Duodenal mucosa (tissue), 2 donors: Measurements from ENCODE around the gene IQCF5.

Experiments used
- H3K27ac ChIP-seq: one replicate; pipeline ENCODE4 v1.7.0; 2013; ENCODE audit warnings: low read depth, low read length
- H3K27me3 ChIP-seq, 2 donors: one replicate each; pipeline ENCODE4 v1.7.0; 2013; ENCODE audit warnings: low read length in 2 of 2, control low read depth in 1 of 2; ENCODE audit not compliant: insufficient read depth in 2 of 2, control insufficient read depth in 1 of 2
- H3K36me3 ChIP-seq, 2 donors: one replicate each; pipeline ENCODE4 v1.7.0; 2013; ENCODE audit warnings: low read length in 2 of 2, control low read depth in 1 of 2; ENCODE audit not compliant: insufficient read depth in 2 of 2, control insufficient read depth in 1 of 2
- H3K4me1 ChIP-seq, 2 donors: one replicate each; pipeline ENCODE4 v1.7.0; 2013; ENCODE audit warnings: low read length in 2 of 2, control low read depth in 1 of 2; ENCODE audit not compliant: insufficient read depth in 2 of 2, control insufficient read depth in 1 of 2
- H3K4me3 ChIP-seq, 2 donors: one replicate each; pipeline ENCODE4 v1.7.0; 2013; ENCODE audit warnings: low read length in 2 of 2, low read depth in 1 of 2
- H3K9ac ChIP-seq, 2 donors: one replicate each; pipeline ENCODE4 v1.7.0; 2013; ENCODE audit warnings: low read length in 2 of 2, low read depth in 1 of 2
- H3K9me3 ChIP-seq, 2 donors: one replicate each; pipeline ENCODE4 v1.7.0; 2013; ENCODE audit warnings: low read length in 2 of 2, control low read depth in 1 of 2; ENCODE audit not compliant: control insufficient read depth in 1 of 2

The IQCF5 gene

GRCh38 chr3:51894391-51894790 is 19.0 kb upstream of the IQCF5 start:
- H3K27me3 ChIP-seq, result peaks cover 4 to 10% of the 10 kb centered on the region in 2 donors
- H3K27ac ChIP-seq, result no peak overlapping the region
- H3K4me1 ChIP-seq, result no peaks in the 10 kb centered on the region
- H3K4me3 ChIP-seq, result no peak overlapping the region
- no peaks in the 10 kb centered on the region for H3K36me3 ChIP-seq
- no peaks in the 10 kb centered on the region for H3K9me3 ChIP-seq
- no peak overlapping the region for H3K9ac ChIP-seq

DNA sequence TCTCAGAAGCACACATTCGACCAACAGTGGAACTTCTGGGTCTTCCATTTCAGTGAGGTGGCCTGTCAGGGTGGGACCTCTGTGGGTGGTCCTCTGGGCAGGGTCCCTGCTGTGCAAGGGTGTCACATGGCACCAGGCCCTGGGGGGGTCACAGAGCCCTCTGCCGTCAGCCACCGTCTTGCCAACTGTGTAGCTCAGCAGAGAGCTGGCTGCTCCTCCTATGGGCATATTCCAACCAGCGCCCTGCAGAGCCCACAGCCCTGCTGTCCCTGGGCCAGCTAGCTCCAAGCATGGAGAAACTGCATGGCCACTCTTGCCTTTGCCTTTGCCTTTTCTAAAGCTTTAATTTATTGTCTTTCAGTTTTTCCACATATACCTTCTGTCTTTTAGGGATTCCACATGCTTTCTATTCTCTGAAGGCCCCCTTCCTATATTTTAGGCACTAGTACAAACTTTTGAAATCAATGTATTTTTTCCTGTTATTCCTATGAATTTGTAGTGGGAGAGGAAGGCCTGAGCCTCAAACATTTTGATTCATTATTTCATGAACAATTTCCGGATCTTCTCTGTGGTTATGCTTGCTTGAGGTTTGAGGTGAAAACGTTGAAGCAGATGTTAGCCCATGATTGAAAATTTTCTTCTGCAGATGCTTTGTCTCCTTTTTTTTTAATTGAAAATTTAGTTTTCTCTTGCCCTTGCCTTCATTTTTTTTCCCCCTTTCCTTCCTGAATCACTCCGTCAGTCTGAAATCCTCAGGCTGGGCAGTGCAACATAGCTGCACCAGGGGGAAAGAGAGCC is 16.0 kb upstream of the IQCF5 start:
- Histone ChIP-seq H3K4me3 (no peak overlapping the region), H3K9ac (no peak overlapping the region), H3K27ac (no peak overlapping the region)

DNA sequence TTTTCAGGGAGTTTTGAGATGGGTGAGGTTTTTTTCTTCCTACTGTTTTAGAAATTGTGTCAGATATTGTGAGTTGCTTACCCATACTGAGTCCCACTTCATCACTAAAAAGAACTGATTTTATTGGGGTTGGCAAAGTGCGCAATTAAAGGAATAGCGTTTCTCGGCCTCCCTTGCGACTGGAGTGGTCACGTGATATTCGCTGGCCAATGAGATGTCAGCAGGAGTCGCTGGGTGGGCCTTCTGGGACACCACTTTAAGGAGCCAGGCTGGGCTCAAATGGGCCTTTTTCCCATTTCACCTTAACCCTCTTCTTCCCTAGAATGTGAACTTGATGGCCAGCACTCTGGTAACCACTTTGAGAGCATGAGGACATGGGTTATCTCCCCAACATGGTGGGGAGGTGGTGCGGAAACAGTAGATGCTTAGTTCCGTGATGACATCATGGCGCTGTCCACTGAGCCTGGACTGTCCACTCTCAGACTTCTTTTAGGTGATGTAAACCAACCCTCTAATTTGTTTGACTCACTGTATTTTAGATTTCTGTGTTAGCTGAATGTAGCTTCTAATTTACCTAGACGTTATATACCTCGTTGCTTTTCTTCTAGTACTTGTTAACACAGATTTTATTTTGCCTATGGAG is 13.2 kb upstream of the IQCF5 start:
- Histone ChIP-seq H3K9me3 (no peaks in the 10 kb centered on the region), H3K9ac (no peak overlapping the region), H3K27me3 (peaks cover 4% of the 10 kb centered on the region in 2 donors), H3K4me3 (no peak overlapping the region), H3K36me3 (no peaks in the 10 kb centered on the region), H3K27ac (no peak overlapping the region), H3K4me1 (no peaks in the 10 kb centered on the region)

More for the DNA sequence above, 16.0 kb upstream of the IQCF5 start:
- Histone ChIP-seq H3K9me3 (no peaks in the 10 kb centered on the region), H3K4me1 (no peaks in the 10 kb centered on the region), H3K36me3 (no peaks in the 10 kb centered on the region), H3K27me3 (peaks cover 4% of the 10 kb centered on the region in 2 donors)

DNA sequence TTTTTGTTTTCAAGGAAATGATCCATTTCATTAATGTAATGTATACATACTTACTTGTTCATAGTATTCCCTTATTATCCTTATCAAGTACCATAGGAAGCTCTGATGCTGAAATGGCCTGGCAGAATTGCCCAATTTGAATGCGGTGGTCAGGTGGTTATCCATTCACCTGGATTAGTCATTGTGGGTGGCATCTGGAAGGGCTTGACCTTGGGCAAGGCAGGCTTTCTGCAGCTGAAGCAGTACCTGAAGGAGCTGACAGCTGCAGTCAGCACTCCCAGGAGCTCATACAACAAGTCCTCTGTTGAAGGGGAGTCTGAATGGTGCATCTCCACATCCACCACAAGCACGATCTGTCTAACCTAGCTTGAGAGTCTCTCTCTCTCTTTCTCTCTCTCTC is 12.2 kb upstream of the IQCF5 start:
- Histone ChIP-seq H3K36me3 (no peaks in the 10 kb centered on the region), H3K4me3 (no peak overlapping the region), H3K27ac (no peak overlapping the region), H3K9me3 (no peaks in the 10 kb centered on the region), H3K9ac (no peak overlapping the region), H3K27me3 (peaks cover 4% of the 10 kb centered on the region in 2 donors), H3K4me1 (no peaks in the 10 kb centered on the region)

- Histone ChIP-seq H3K36me3 (no peaks in the 10 kb centered on the region), H3K4me1 (no peaks in the 10 kb centered on the region), H3K9ac (no peak overlapping the region), H3K27ac (no peak overlapping the region), H3K27me3 (no peaks in the 10 kb centered on the region), H3K4me3 (no peak overlapping the region), H3K9me3 (no peaks in the 10 kb centered on the region)
These were observed 11.0 kb upstream of the IQCF5 start for GRCh38 chr3:51886447-51886846.

DNA sequence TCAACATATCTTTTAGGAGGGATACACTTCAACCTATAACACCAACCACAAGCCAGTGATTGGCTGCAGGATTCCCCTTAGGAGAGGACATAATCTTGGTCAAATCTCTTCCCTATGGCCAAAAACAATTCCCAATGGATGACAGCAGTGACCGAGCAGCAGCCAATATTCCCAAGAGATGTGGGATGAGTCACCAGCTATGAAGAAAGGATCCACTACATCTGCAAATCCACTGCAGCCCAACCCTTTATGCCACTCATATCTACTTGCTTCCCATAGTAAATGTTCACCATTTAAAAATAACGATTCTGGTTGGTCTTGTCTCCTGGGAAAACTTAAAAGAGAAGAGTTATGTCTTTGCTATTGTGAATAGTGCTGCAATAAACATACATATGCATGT is 4.5 kb upstream of the IQCF5 start:
- H3K9me3 ChIP-seq, result no peaks in the 10 kb centered on the region

DNA sequence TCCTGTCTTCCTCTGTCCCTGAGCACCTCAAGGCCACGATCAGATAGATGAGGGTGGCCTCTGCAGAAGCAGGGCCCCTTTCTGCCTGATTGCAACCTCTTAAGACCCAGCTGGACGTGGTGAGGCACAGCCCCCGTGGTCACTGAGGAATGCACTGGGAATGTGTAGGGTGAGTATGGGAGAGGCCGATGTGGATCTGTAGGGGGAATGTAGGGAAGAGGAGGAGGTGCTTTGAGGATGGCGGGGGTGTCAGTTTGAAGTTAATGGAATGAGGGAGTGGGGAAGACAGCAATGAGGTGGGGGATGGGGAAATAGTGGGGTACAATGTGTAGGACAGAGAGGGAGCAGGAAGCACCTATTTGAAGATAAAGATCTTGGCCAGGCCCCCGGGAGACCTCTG is 785 bp upstream of the IQCF5 start:
- Histone ChIP-seq H3K4me3 (no peak overlapping the region), H3K27ac (no peak overlapping the region), H3K27me3 (peaks cover 0 to 4% of the 10 kb centered on the region in 2 donors), H3K9ac (no peak overlapping the region), H3K9me3 (no peaks in the 10 kb centered on the region), H3K4me1 (no peaks in the 10 kb centered on the region), H3K36me3 (no peaks in the 10 kb centered on the region)

More for the DNA sequence above, 4.5 kb upstream of the IQCF5 start:
- no peak overlapping the region for H3K4me3 ChIP-seq
- no peak overlapping the region for H3K27ac ChIP-seq
- H3K9ac ChIP-seq, result no peak overlapping the region
- H3K27me3 ChIP-seq, result peaks cover 0 to 4% of the 10 kb centered on the region in 2 donors
- H3K36me3 ChIP-seq, result no peaks in the 10 kb centered on the region
- no peaks in the 10 kb centered on the region for H3K4me1 ChIP-seq

DNA sequence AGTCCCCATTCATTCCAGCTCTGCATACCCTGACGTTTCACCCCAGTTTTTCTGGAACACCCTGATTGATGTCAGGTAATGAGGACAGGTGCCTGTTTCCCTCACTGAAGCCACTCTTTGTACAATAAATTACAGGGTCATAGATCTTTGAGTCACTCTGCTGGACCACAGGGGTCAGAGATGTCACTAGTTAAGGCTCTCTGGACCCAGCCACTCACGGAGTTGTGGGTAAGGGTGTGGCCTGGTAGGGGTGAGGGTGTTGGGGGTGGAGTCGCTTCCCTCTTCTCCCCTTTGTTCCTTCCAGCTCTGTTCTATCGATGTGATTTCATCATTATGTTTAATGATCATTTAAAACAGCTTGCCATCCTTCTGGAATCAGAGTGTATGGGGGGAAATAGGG is 512 bp downstream of the IQCF5 start:
- Histone ChIP-seq H3K4me1 (no peaks in the 10 kb centered on the region), H3K27ac (no peak overlapping the region), H3K9ac (no peak overlapping the region), H3K9me3 (no peaks in the 10 kb centered on the region), H3K4me3 (no peak overlapping the region), H3K27me3 (peaks cover 0 to 4% of the 10 kb centered on the region in 2 donors), H3K36me3 (no peaks in the 10 kb centered on the region)

DNA sequence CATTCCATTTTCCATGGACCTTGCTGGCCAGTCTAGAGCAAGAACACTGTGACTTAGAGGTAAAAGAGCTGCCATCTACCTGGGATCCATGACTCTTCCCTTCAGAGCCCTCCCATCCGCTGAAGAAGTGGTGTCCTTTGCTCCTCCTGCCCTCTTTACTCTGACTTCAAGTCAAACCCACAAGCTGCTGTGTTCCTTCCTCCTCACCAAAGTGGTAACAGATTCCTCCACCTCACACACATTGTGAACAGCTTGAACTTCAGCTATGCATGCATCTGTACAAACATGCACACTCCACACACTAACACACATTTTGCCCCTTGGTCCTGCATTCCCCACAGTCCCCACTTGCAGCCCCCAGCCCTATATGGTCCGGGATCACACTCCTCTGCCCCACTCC is 990 bp downstream of the IQCF5 start:
- Histone ChIP-seq H3K27ac (no peak overlapping the region), H3K9ac (no peak overlapping the region), H3K27me3 (peaks cover under 1 to 4% of the 10 kb centered on the region in 2 donors), H3K4me1 (no peaks in the 10 kb centered on the region), H3K36me3 (no peaks in the 10 kb centered on the region), H3K9me3 (no peaks in the 10 kb centered on the region), H3K4me3 (no peak overlapping the region)

- peaks cover 3 to 4% of the 10 kb centered on the region in 2 donors for H3K27me3 ChIP-seq
- no peaks in the 10 kb centered on the region for H3K4me1 ChIP-seq
- H3K4me3 ChIP-seq, result no peak overlapping the region
- no peak overlapping the region for H3K27ac ChIP-seq
- H3K36me3 ChIP-seq, result no peaks in the 10 kb centered on the region
- no peak overlapping the region for H3K9ac ChIP-seq
- no peaks in the 10 kb centered on the region for H3K9me3 ChIP-seq
These were observed 1.5 kb downstream of the IQCF5 start for GRCh38 chr3:51873876-51874275.
